Kasumi-1 (cell line): ENCODE results near the gene DUS2.

Experiments used
- DNase-seq, 2 experiments: peaks; one replicate each; lab custom pipeline; 2025; lab: John Stamatoyannopoulos, UW

Gene DUS2

GRCh38 chr16:68126395-68126794 is 103.3 kb downstream of the DUS2 start:
- no peak for DNase-seq

GRCh38 chr16:68128577-68129305 is 105.7 kb downstream of the DUS2 start:
- DNase-seq: no peak
